HepG2 (cell line): ENCODE measurements around the gene HHIPL1. TPM values are rescaled to one million over a fixed set of nuclear protein-coding genes. Genes with fewer than 3 reads are reported as not detected.

ENCODE experiments used
- ATAC-seq: fragments of 200-7000 bp; cut with Tn5 transposase; 3 replicates; pipeline ENCODE4 v1.9.1; 2020; ENCODE audit warnings: mild to moderate bottlenecking, moderate library complexity
- BruUV-seq: library from RNA; stranded (reverse); fragments of 400-500 nt; replicated peaks from 2 replicates; lab custom pipeline; 2021; lab: Mats Ljungman, UMichigan
- CTCF ChIA-PET: fragments of 300-600 bp; formaldehyde crosslinking; extraction: SDS; loops from one replicate; lab custom pipeline; 2021; ENCODE audit warnings: low total read pairs, inconsistent platforms, low intra/inter-chr PET ratio; lab: Yijun Ruan, JAX
- POLR2A ChIA-PET: fragments of 350-600 bp; sonication (Branson Sonifier 250); formaldehyde crosslinking; loops from one replicate; lab custom pipeline; 2020; ENCODE audit warnings: antibody characterized with exemption, inconsistent platforms; lab: Yijun Ruan, JAX
- DNase-seq: peaks from one replicate; pipeline ENCODE4 v3.0.0-alpha.2; 2015; ENCODE audit warnings: low spot score
- FAIRE-seq: peaks from 3 replicates; lab custom pipeline; 2011; peaks lifted over from hg19 to GRCh38; lab: Jason Lieb, UNC
- H2AFZ ChIP-seq: one replicate; pipeline ENCODE4 v1.6.1; 2011; ENCODE audit warnings: low read length, inconsistent platforms
- H3K27ac ChIP-seq: fragments of 300-600 bp; 3 replicates; pipeline ENCODE4 v1.8.0; 2011; ENCODE audit warnings: mixed run types, mild to moderate bottlenecking, mixed read lengths, low read length, inconsistent platforms; ENCODE audit not compliant: insufficient read depth; ENCODE audit errors: extremely low read length
- H3K27me3 ChIP-seq, 2 experiments: fragments of 200-600 bp in 1 of 2; 2 replicates in 1 of 2; 3 replicates in 1 of 2; pipeline versions ENCODE4 v1.6.0 to v1.8.0; 2011; ENCODE audit warnings: low read length in 2 of 2, mild to moderate bottlenecking in 2 of 2, moderate library complexity in 2 of 2, inconsistent platforms in 1 of 2; ENCODE audit not compliant: insufficient read depth in 2 of 2, control insufficient read depth in 1 of 2
- H3K36me3 ChIP-seq, 2 experiments: fragments of 200-600 bp in 1 of 2; replicated peaks in 1 of 2; 2 replicates in 1 of 2; 3 replicates in 1 of 2; pipeline versions ENCODE4 v1.5.1 to v1.8.0; 2011; ENCODE audit warnings: low read length in 2 of 2, inconsistent platforms in 1 of 2; ENCODE audit not compliant: insufficient read depth in 2 of 2, control insufficient read depth in 1 of 2
- H3K4me1 ChIP-seq: 2 replicates; pipeline ENCODE4 v1.5.1; 2012; ENCODE audit warnings: low read length, inconsistent platforms; ENCODE audit not compliant: insufficient read depth
- H3K4me2 ChIP-seq: 2 replicates; pipeline ENCODE4 v1.6.0; 2011; ENCODE audit warnings: low read depth, low read length, inconsistent platforms
- H3K4me3 ChIP-seq, 3 experiments: fragments of 200-600 bp in 1 of 3; sonication (generic), shearing (Covaris generic) in 1 of 3; replicated peaks in 1 of 3; 2 replicates each; pipeline ENCODE4 v1.5.1; 2011 to 2016; ENCODE audit warnings: low read length in 3 of 3, inconsistent platforms in 2 of 3, low read depth in 2 of 3, mild to moderate bottlenecking in 2 of 3, control low read depth in 1 of 3, mixed read lengths in 1 of 3; ENCODE audit not compliant: insufficient read depth in 1 of 3
- H3K79me2 ChIP-seq: one replicate; pipeline ENCODE4 v1.6.1; 2011; ENCODE audit warnings: low read length, inconsistent platforms; ENCODE audit not compliant: insufficient read depth
- H3K9ac ChIP-seq: 2 replicates; pipeline ENCODE4 v1.6.0; 2011; ENCODE audit warnings: mild to moderate bottlenecking, low read depth, low read length, inconsistent platforms; ENCODE audit not compliant: insufficient read depth
- H3K9me3 ChIP-seq: 2 replicates; pipeline ENCODE4 v1.5.1; 2012; ENCODE audit warnings: mild to moderate bottlenecking, low read length
- H4K20me1 ChIP-seq: 2 replicates; pipeline ENCODE4 v1.6.0; 2011; ENCODE audit warnings: inconsistent platforms, mild to moderate bottlenecking, low read length, moderate library complexity; ENCODE audit not compliant: insufficient read depth
- CAMTA2 ChIP-seq: sonication (generic); formaldehyde crosslinking; IDR thresholded peaks from 2 replicates; pipeline ENCODE4 v1.4.0; 2020; ENCODE audit warnings: mild to moderate bottlenecking, missing genetic modification reagents, borderline replicate concordance
- DPF2 ChIP-seq: sonication (generic); formaldehyde crosslinking; IDR thresholded peaks from 2 replicates; pipeline ENCODE4 v1.4.0; 2020; ENCODE audit warnings: mild to moderate bottlenecking, low read depth, missing genetic modification reagents, borderline replicate concordance
- FOXP4 ChIP-seq: sonication (generic); formaldehyde crosslinking; IDR thresholded peaks from 2 replicates; pipeline ENCODE4 v1.4.0; 2020; ENCODE audit warnings: missing genetic modification reagents
- MAX ChIP-seq: IDR thresholded peaks from 2 replicates; pipeline ENCODE4 v1.6.1; 2012; ENCODE audit warnings: inconsistent platforms
- NFAT5 ChIP-seq: sonication (generic); formaldehyde crosslinking; IDR thresholded peaks from 2 replicates; pipeline ENCODE4 v1.4.0; 2020; ENCODE audit warnings: missing genetic modification reagents
- NFATC3 ChIP-seq: sonication (generic); formaldehyde crosslinking; IDR thresholded peaks from 2 replicates; pipeline ENCODE4 v1.5.1; 2020; ENCODE audit warnings: mild to moderate bottlenecking, missing genetic modification reagents
- PCBP2 ChIP-seq: fragments of 200-400 bp; formaldehyde crosslinking; optimal IDR thresholded peaks from 2 replicates; pipeline ENCODE3; 2018; ENCODE audit warnings: low read length, low read depth; ENCODE audit not compliant: poor library complexity, severe bottlenecking
- POLR2G ChIP-seq: fragments of 200-400 bp; formaldehyde crosslinking; IDR thresholded peaks from 2 replicates; pipeline ENCODE4 v1.6.1; 2018; ENCODE audit warnings: mild to moderate bottlenecking, low read depth, low read length, moderate library complexity
- REPIN1 ChIP-seq: sonication (generic); formaldehyde crosslinking; IDR thresholded peaks from 2 replicates; pipeline ENCODE4 v1.8.0; 2022; ENCODE audit warnings: missing genetic modification reagents, low read depth, mild to moderate bottlenecking, borderline replicate concordance
- WIZ ChIP-seq: sonication (generic); formaldehyde crosslinking; IDR thresholded peaks from 2 replicates; pipeline ENCODE4 v1.5.1; 2020; ENCODE audit warnings: mild to moderate bottlenecking, missing genetic modification reagents
- ZNF224 ChIP-seq: sonication (generic); formaldehyde crosslinking; IDR thresholded peaks from 2 replicates; pipeline ENCODE4 v1.5.0; 2020; ENCODE audit warnings: mild to moderate bottlenecking, missing genetic modification reagents
- ZNF431 ChIP-seq: sonication (generic); formaldehyde crosslinking; IDR thresholded peaks from 2 replicates; pipeline ENCODE4 v1.9.0; 2022; ENCODE audit warnings: missing genetic modification reagents, low read depth, mild to moderate bottlenecking, borderline replicate concordance
- ZNF574 ChIP-seq: sonication (generic); formaldehyde crosslinking; IDR thresholded peaks from 2 replicates; pipeline ENCODE4 v1.4.0; 2020; ENCODE audit warnings: missing genetic modification reagents
- ZNF83 ChIP-seq: sonication (generic); formaldehyde crosslinking; IDR thresholded peaks from 2 replicates; pipeline ENCODE4 v1.4.0; 2020; ENCODE audit warnings: missing genetic modification reagents, mild to moderate bottlenecking, borderline replicate concordance
- WGBS: methylation state at CpG from one replicate; pipeline ENCODE4 v1.1.6; 2017; ENCODE audit warnings: low lambda C conversion rate; 5-methylcytosine and 5-hydroxymethylcytosine counted together
- in situ Hi-C: cut with HindIII; loops from 2 replicates; pipeline ENCODE4 v1.10.0; 2017; ENCODE audit warnings: low pct_unique_long_range_greater_than_20kb; ENCODE audit not compliant: extremely low pct_ligation_motif_present
- intact Hi-C: fragments of 100-400 bp; cut with micrococcal nuclease; formaldehyde crosslinking; loops from one replicate; pipeline ENCODE4 v1.10.0; 2022; ENCODE audit not compliant: unreplicated experiment
- polyA plus RNA-seq, 8 experiments: library from polyadenylated mRNA; depleted of rRNA in 3 of 8; stranded (reverse) in 7 of 8; unstranded in 1 of 8; fragments of >200 nt; fragmentation: Illumina TruSeq in 4 of 8; extraction: Trizol in 4 of 8; gene quantifications; 2 replicates each; pipeline versions ENCODE4 v1.2.1 to v1.2.3, GENCODE V29; 2011 to 2016; ENCODE audit warnings: low read depth in 4 of 8, missing spikeins in 1 of 8, mixed read lengths in 1 of 8; ENCODE audit not compliant: insufficient read depth in 1 of 8
- total RNA-seq, 5 experiments: library from RNA; depleted of rRNA; stranded (reverse); fragments of >200 nt; fragmentation: Illumina TruSeq; extraction: Trizol; gene quantifications; 2 replicates each; pipeline ENCODE4 v1.2.3, GENCODE V29; 2016; ENCODE audit warnings: low read depth in 1 of 5

HHIPL1 gene
- total and polyA plus RNA-seq, 2 of the 13 experiments (the other 11 are each of a cell fraction or from before 2014, with no cell fraction given), result not detected

GRCh38 chr14:99679996-99680395 lies 35.1 kb downstream of the HHIPL1 start:
- H3K4me2 ChIP-seq, result no peak overlapping the region
- ATAC-seq (no peak), FAIRE-seq (no peak), DNase-seq (no peak)
- no peak overlapping the region for H2AFZ ChIP-seq
- no peak overlapping the region for H3K9ac ChIP-seq
- WGBS, result 20% methylated on average over 5 of the region's 5 CpGs
- ChIA-PET CTCF (no interaction called here), POLR2A (no interaction called here)
- H3K79me2 ChIP-seq, result no peaks in the 10 kb centered on the region
- BruUV-seq, result no TSS peak
- in situ Hi-C loops (loop anchor here (5.0 kb wide), 1 partner anchor 207 kb away; no protein-coding TSS in a partner anchor), intact Hi-C loops (no loop called here)
- H3K4me1 ChIP-seq, result peaks cover 16% of the 10 kb centered on the region
- peaks cover 3 to 6% of the 10 kb centered on the region in 2 experiments; a peak in 2 of 5 replicates for H3K27me3 ChIP-seq
- H3K27ac ChIP-seq, result no peak overlapping the region
- H3K36me3 ChIP-seq, result no peaks in the 10 kb centered on the region
- H3K4me3 ChIP-seq, result no peak overlapping the region
- no peaks in the 10 kb centered on the region for H4K20me1 ChIP-seq
- peaks cover 8% of the 10 kb centered on the region; the same call in 1 of the 2 replicates for H3K9me3 ChIP-seq
- TF ChIP-seq ZNF83 (CRISPR knock-in tag) (no peak), ZNF431 (CRISPR knock-in tag) (no peak), REPIN1 (CRISPR knock-in tag) (no peak), ZNF574 (CRISPR knock-in tag) (no peak), WIZ (CRISPR knock-in tag) (no peak), FOXP4 (no peak), CAMTA2 (CRISPR knock-in tag) (no peak), MAX (no peak), ZNF224 (CRISPR knock-in tag) (no peak), DPF2 (CRISPR knock-in tag) (no peak), PCBP2 (no peak), POLR2G (no peak), NFAT5 (no peak), NFATC3 (CRISPR knock-in tag) (no peak)
